GM18507 (cell line): ENCODE data around the gene SAP30.

Experiments
- DNase-seq: peaks from one replicate; pipeline ENCODE4 v3.0.0; 2011; ENCODE audit warnings: low read depth; ENCODE audit not compliant: insufficient read length; ENCODE audit errors: extremely low spot score
- FAIRE-seq: peaks from 2 replicates; lab custom pipeline; 2011; peaks lifted over from hg19 to GRCh38; lab: Jason Lieb, UNC

Gene SAP30

GRCh38 chr4:173370477-173371291 is at the start of gene SAP30:
Gene SAP30, plus strand, starts transcription at chr4:173370954. Its CDS starts 229 bp downstream, at chr4:173371183.
- FAIRE-seq (peak; percentile 99), DNase-seq (peak; percentile 81)

DNA sequence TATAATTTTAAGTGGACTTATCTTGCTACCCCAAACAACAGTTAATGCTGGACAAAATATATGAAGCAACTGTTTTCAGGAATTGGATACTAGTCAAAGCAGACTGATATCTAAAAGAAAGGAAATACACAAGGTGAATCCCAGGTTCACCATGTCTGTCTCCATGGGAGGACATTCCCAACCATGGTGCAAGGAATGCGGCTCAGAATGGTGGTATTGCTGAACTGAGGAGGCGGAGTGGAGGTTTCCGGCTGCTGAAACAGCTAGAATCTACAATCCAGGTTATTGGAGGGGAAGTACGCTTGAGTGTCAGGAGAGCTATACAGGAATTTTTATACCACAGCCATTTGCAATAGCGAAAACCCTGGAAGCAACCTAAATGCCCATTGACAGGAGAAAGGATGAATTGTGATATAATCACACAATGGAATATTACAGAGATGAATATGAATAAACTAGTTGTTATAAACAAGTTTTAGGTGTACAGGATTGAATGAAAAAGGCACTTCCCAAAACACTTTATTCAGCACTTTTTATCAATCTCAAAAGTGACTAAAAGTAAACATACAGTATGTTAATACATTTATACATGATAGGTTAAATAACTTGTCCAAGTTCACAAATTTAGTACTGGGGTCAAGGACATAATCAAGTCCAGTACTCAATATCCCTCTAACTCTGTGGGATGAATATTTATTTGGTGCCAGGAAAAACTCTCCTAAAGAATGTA is 45.6 kb upstream of the SAP30 start:
- FAIRE-seq, result no peak
- DNase-seq, result no peak

GRCh38 chr4:173328236-173328901 is 42.4 kb upstream of the SAP30 start:
- FAIRE-seq, result peak; percentile 9
- DNase-seq, result no peak

GRCh38 chr4:173330590-173330989 is 40.2 kb upstream of the SAP30 start:
- no peak for DNase-seq
- FAIRE-seq, result no peak

DNA sequence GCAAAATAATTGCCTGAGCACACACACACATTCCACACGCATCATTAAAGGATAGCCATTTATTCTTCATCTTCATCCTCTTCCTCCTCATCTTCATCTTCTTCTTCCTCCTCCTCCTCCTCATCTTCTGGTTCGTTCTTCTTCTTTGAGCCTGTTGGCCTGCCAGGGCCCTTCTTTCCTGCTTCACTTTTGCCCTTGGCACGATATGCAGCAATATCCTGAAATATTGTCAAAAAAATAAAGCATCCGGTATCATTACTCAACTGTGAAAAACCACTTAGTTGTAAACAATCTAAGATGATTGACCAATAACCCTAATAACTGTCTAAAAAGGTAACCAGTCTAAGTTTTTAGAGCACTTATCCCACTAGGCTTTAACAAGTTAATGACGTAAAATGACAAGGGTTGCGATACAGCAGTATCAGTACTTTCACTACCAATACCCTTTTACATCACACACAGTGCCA is 38.7 kb upstream of the SAP30 start:
- peak; percentile 35 for FAIRE-seq
- no peak for DNase-seq

DNA sequence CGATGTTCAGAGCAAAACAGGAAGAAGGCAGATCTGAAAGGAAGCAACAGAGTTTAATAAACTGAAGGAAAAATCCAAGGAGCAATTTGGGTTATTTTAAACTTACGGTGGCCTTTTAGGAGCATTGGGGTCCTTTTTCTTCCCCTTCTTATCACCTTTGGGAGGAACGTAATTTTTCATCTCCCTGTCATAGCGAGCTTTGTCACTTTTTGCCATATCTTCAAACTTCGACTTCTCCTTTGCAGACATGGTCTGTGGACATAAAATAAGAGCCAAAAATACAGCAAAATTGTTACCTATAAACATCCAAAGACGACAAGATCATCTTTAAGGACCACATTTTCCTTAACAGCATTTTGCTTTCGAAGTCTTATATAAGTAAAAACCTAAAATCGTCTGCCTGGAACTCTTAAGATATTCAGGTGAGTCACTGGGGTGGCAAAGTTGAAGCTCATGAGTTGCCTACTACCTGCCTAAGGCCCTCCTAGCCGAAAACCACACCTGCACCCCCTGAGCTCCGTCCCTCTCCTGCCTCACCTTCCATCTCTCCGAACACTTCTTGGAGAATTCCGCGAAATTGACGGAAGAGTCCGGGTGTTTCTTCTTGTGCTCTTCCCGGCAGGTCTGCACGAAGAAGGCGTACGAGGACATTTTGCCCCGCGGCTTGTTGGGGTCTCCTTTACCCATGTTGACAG is 37.6 kb upstream of the SAP30 start:
- DNase-seq (no peak), FAIRE-seq (no peak)

- no peak for DNase-seq
- no peak for FAIRE-seq
These were observed 37.1 kb upstream of the SAP30 start for GRCh38 chr4:173333658-173334084.

DNA sequence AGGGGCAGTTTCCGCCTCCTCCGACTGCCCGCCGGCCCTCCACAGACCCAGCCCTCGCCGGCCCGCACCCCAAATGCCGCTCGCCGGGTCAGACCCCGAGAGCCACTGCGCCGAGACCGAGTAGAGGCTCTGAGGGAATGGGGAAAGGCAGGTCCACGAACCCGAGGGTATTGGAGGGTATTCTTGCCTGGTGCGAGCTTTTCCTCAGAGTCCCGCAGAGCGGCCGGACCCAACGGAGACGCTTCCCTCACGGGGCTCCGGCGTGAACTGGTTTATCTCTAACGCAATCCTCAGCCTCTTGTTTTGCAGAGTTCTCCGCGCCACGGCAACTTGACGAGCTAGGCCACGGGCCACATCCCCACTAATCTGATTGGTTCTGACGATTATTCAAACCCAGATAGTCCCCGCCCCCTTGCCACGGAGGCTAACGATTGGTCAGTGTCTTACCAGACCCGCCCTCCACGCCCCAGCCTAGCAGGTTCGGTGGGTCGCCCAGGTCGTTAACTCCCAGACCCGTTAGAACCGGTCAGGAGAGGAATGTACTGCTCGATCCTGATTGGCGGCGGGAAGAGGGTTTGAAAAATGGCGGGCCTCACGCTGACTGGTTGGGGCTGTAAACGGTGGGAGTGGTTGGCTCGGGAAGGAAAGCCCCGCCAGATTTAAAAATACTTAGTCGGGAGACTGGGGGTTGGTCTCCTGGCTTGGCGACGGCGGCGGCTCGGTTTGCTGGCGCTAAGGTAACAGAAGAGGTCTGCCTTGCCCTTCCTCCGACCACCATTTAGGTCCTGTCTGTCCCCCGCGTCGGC is 36.5 kb upstream of the SAP30 start, which contains the start of gene HMGB2:
HMGB2 (minus strand) TSS at position 274 of the 806 bp plus-strand sequence. CDS start 709 bp downstream, outside the sequence.
- DNase-seq (peak; percentile 97), FAIRE-seq (peak; percentile 100)

DNA sequence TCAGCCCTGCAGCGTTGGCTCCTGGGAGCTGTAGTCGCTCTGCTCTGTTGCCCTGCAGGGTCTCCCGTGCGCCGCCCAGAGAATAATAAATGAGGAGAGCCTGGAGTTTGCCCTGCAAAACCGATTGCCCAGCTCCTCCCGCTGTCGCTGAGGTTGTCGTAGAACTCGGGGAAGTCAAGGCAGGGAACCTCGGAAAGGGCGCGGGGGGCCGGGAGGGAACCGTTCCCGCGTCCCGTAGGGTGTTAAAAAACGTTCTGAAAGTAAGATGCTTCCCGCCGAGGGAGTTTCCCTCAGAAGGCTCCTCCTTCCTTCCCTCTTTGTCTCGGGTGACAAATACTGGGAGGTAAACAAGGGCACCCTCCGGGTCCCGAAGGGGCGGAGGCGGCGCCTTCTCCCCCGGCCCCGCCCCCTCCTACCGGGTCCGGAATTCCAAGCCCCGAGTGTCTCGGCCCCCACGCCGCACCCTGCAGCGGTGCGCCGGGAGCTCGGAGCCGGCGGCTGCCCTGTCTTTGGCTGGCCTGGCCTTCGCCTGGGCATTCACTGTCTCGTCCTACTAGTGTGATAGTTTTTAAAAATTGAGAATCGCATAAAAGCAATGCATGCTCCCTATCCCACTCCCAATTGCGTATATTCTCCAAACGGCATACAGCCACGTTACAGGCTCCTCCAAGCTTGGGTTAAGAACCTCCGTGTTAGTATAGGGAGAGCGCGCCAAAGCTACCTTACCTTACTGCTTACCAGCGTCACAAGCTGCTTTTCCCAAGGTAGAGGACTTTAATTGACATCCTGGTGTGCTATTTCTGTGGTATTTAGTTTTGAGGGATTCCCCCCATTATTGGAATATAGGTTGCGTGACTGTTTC is 35.6 kb upstream of the SAP30 start:
- FAIRE-seq, result peak; percentile 83

DNA sequence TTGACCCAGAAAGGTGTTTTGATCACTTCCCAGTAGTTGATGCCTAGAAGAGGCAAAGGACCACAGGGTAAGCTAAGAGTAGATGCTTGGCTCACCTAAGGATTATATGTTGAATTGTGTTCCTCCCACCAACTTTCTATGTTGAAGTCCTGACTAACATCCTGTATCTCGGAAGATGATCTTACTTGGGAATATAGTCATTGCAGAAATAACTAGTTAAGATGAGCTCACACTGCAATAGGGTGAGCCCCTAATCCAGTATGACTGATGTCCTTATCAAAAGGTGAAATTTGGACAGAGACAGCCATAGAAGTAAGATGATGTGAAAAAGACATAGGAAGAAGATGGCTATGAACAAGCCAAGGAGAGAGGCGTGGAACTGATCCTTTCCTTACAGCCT is 33.3 kb upstream of the SAP30 start:
- DNase-seq (no peak), FAIRE-seq (no peak)

More for the DNA sequence above, 35.6 kb upstream of the SAP30 start:
- DNase-seq, result peak; percentile 56

GRCh38 chr4:173343832-173344397 is 26.8 kb upstream of the SAP30 start:
- FAIRE-seq (no peak), DNase-seq (no peak)

DNA sequence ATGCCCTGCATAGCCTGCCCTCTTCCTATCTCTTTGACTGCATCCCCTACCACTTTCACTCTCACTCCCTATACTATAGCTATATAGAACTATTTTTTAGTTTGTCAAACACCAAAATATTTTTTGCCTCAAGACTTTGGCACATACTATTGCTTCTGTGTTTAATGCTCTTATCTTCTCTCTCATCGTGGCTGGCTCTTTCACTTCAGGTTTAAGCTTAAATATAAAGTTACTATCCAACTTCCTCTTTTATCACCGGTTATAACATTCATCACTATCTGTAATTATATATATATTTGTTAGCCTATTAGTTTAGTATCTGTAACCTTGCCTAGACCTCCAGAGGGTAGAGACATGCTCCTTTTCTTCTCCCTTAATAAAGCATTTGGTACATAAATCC is 25.1 kb upstream of the SAP30 start:
- FAIRE-seq, result no peak

GRCh38 chr4:173346074-173346473 is 24.7 kb upstream of the SAP30 start:
- no peak for FAIRE-seq
- DNase-seq, result no peak

More for the DNA sequence above, 25.1 kb upstream of the SAP30 start:
- no peak for DNase-seq

- FAIRE-seq (no peak), DNase-seq (no peak)
These were observed 23.3 kb upstream of the SAP30 start for GRCh38 chr4:173347467-173347866.

DNA sequence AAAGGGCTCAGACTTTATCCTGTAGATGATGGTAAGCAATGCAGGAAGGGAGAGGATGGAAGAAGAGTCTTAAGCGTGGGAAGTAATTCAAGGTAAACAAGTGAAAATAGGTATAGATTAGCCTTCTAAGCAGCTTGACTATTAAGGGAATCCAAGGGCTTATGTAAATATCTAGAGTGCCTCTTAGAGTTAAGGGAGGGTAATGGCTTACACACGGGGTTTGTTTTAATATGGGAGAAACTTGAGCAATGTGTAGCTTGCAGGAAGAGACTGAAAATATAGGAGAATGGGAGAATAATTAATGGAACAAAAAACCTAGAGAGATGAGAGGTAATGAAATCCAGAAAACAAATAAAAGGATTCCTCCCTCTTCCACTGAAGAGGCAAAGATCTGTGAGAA is 12.8 kb upstream of the SAP30 start:
- FAIRE-seq, result no peak
- no peak for DNase-seq

- DNase-seq (no peak), FAIRE-seq (no peak)
These were observed 10.1 kb upstream of the SAP30 start for GRCh38 chr4:173360587-173361221.

- FAIRE-seq (no peak), DNase-seq (no peak)
These were observed 8.1 kb upstream of the SAP30 start for GRCh38 chr4:173362666-173363065.
